C4-2B (cell line): ENCODE measurements around the gene DUSP6.

Source experiments
- CTCF ChIP-seq: fragments of 450-650 bp; conservative IDR thresholded peaks from 2 replicates; pipeline ENCODE4 v1.5.1; 2017; ENCODE audit warnings: mild to moderate bottlenecking
- ZFX ChIP-seq: fragments of 450-650 bp; IDR thresholded peaks from 2 replicates; pipeline ENCODE4 v1.6.1; 2017

DNA sequence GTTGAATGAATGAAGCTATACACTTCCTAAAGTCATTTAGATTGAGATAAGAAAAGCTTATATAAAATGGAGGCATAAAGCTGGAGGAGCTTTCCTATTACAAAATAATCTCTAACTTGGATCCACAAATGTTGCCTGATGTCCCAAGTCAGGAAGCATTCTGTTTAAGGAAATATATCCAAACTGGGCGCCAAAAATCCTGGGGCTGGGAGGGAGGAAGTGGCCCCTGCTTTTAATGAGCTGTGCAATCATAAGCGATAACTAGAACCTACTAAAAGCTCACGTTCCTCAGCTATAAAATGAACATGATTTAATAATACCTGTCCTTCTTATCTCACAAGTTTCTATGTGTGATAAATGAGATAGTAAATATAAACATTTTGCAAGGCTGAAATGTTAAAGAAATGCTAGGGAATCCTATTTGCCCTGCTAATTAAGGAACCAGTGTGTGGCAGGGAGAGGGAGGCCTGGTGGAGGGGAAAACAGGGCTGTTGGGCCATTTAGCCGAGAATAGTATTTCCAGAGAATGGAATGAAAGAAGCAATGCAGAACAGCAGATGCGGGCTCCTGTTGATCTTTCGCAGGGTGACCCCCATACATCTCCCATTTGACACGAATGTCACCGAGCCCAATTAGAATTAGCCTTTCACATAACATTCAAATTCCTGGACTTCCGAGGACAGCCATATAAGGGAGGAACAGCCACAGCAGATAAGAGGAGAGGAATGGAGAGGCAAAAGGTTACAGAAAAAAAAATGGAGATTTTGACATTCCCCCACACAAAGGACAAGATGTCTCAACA lies 25.9 kb downstream of the DUSP6 start:
- no peak for TF ChIP-seq CTCF
- TF ChIP-seq ZFX = no peak
